Esophagus (tissue), 2 donors: Measurements from ENCODE around the gene ASPG. TPM values are rescaled to one million over a fixed set of nuclear protein-coding genes. Genes with fewer than 3 reads are reported as not detected.

Experiments used
- H3K27ac ChIP-seq, 2 donors: one replicate each; pipeline ENCODE4 v1.5.1; 2013; ENCODE audit warnings: low read depth in 2 of 2, mild to moderate bottlenecking in 2 of 2, inconsistent platforms in 1 of 2, low read length in 1 of 2, moderate library complexity in 1 of 2
- H3K27me3 ChIP-seq, 2 donors: one replicate each; pipeline ENCODE4 v1.6.1; 2013; ENCODE audit warnings: low read length in 2 of 2, control low read depth in 1 of 2, mild to moderate bottlenecking in 1 of 2; ENCODE audit not compliant: insufficient read depth in 2 of 2, control insufficient read depth in 1 of 2
- H3K36me3 ChIP-seq, 2 donors: one replicate each; pipeline ENCODE4 v1.6.1; 2013; ENCODE audit warnings: low read length in 1 of 2; ENCODE audit not compliant: control insufficient read depth in 2 of 2, insufficient read depth in 2 of 2
- H3K4me1 ChIP-seq, 2 donors: one replicate each; pipeline ENCODE4 v1.6.1; 2013; ENCODE audit warnings: low read length in 1 of 2; ENCODE audit not compliant: control insufficient read depth in 2 of 2, insufficient read depth in 2 of 2
- H3K4me3 ChIP-seq, 2 donors: one replicate each; pipeline ENCODE4 v1.5.1; 2013; ENCODE audit warnings: low read length in 2 of 2, mild to moderate bottlenecking in 2 of 2, low read depth in 1 of 2, moderate library complexity in 1 of 2
- H3K9me3 ChIP-seq, 2 donors: one replicate each; pipeline ENCODE4 v1.6.1; 2013; ENCODE audit warnings: mild to moderate bottlenecking in 2 of 2, low read depth in 1 of 2, low read length in 1 of 2, moderate library complexity in 1 of 2; ENCODE audit not compliant: control insufficient read depth in 2 of 2, insufficient read depth in 1 of 2
- WGBS, 2 donors: extraction: QIAGEN DNeasy Blood & Tissue Kit; methylation state at CpG; one replicate each; pipeline ENCODE4 v1.1.7; 2013; 5-methylcytosine and 5-hydroxymethylcytosine counted together
- polyA plus RNA-seq, 2 donors: library from polyadenylated mRNA; stranded (reverse); fragments of 200-250 nt; gene quantifications; one replicate each; pipeline ENCODE4 v1.2.3, GENCODE V29; 2013
- donor health status: healthy with polysubstance abuse.
- donor health status: Bipolar disorder and iron deficiency.

Gene ASPG
- polyA plus RNA-seq, 2 donors, result 50.4 to 86.4 TPM

GRCh38 chr14:104144453-104144790 is 58.9 kb downstream of the ASPG start:
- 71 to 85% methylated on average over 4 of the region's 4 CpGs for WGBS, 2 donors

GRCh38 chr14:104144911-104145825 is 59.7 kb downstream of the ASPG start:
- Histone ChIP-seq H3K9me3 (no peaks in the 10 kb centered on the region), H3K36me3 (no peaks in the 10 kb centered on the region)
- WGBS, 2 donors, result 78 to 80% methylated on average over 37 of the region's 37 CpGs

More at GRCh38 chr14:104144453-104144790, 58.9 kb downstream of the ASPG start:
- Histone ChIP-seq H3K36me3 (no peaks in the 10 kb centered on the region), H3K4me3 (no peak overlapping the region), H3K4me1 (no peaks in the 10 kb centered on the region), H3K27me3 (peaks cover 0 to 3% of the 10 kb centered on the region in 2 donors), H3K27ac (no peak overlapping the region), H3K9me3 (no peaks in the 10 kb centered on the region)

GRCh38 chr14:104145826-104146601 is 60.5 kb downstream of the ASPG start:
- no peaks in the 10 kb centered on the region for H3K9me3 ChIP-seq
- 79% methylated on average over 15 of the region's 15 CpGs for WGBS, 2 donors
- no peaks in the 10 kb centered on the region for H3K36me3 ChIP-seq
- no peak overlapping the region for H3K4me3 ChIP-seq
- H3K27me3 ChIP-seq, result no peaks in the 10 kb centered on the region
- no peaks in the 10 kb centered on the region for H3K4me1 ChIP-seq
- H3K27ac ChIP-seq, result no peak overlapping the region

More at GRCh38 chr14:104144911-104145825, 59.7 kb downstream of the ASPG start:
- H3K27me3 ChIP-seq, result no peaks in the 10 kb centered on the region
- H3K4me1 ChIP-seq, result no peaks in the 10 kb centered on the region
- no peak overlapping the region for H3K4me3 ChIP-seq
- H3K27ac ChIP-seq, result no peak overlapping the region

GRCh38 chr14:104146651-104147345 is 61.3 kb downstream of the ASPG start:
- WGBS, 2 donors, result 79 to 82% methylated on average over 17 to 22 of the region's 22 CpGs
- Histone ChIP-seq H3K4me3 (no peak overlapping the region), H3K9me3 (no peaks in the 10 kb centered on the region), H3K27ac (no peak overlapping the region), H3K4me1 (no peaks in the 10 kb centered on the region), H3K36me3 (no peaks in the 10 kb centered on the region), H3K27me3 (no peaks in the 10 kb centered on the region)

GRCh38 chr14:104147346-104148125 is 62.0 kb downstream of the ASPG start:
- Histone ChIP-seq H3K9me3 (no peaks in the 10 kb centered on the region), H3K27ac (no peak overlapping the region)
- 71 to 79% methylated on average over 28 of the region's 28 CpGs for WGBS, 2 donors

GRCh38 chr14:104148433-104149277 is 63.2 kb downstream of the ASPG start:
- H3K36me3 ChIP-seq, result no peaks in the 10 kb centered on the region
- 72 to 76% methylated on average over 16 to 22 of the region's 22 CpGs for WGBS, 2 donors
- H3K4me1 ChIP-seq, result no peaks in the 10 kb centered on the region
- no peak overlapping the region for H3K4me3 ChIP-seq
- peaks cover 0 to 3% of the 10 kb centered on the region in 2 donors for H3K9me3 ChIP-seq
- H3K27me3 ChIP-seq, result no peaks in the 10 kb centered on the region
- H3K27ac ChIP-seq, result no peak overlapping the region

More at GRCh38 chr14:104147346-104148125, 62.0 kb downstream of the ASPG start:
- H3K4me1 ChIP-seq, result no peaks in the 10 kb centered on the region
- no peaks in the 10 kb centered on the region for H3K36me3 ChIP-seq
- no peak overlapping the region for H3K4me3 ChIP-seq
- no peaks in the 10 kb centered on the region for H3K27me3 ChIP-seq

- no peaks in the 10 kb centered on the region for H3K4me1 ChIP-seq
- H3K27ac ChIP-seq, result no peak overlapping the region
- 87 to 93% methylated on average over 11 of the region's 11 CpGs for WGBS, 2 donors
These were observed 63.7 kb downstream of the ASPG start for GRCh38 chr14:104149278-104149595.

GRCh38 chr14:104149617-104150135 is 64.2 kb downstream of the ASPG start:
- Histone ChIP-seq H3K4me3 (no peak overlapping the region), H3K27ac (peak overlapping the region in 1 of 2 donors; percentile 4), H3K4me1 (no peaks in the 10 kb centered on the region), H3K36me3 (no peaks in the 10 kb centered on the region), H3K9me3 (peaks cover 0 to 3% of the 10 kb centered on the region in 2 donors), H3K27me3 (no peaks in the 10 kb centered on the region)
- WGBS, 2 donors, result 46 to 50% methylated on average over 12 of the region's 12 CpGs

More at GRCh38 chr14:104149278-104149595, 63.7 kb downstream of the ASPG start:
- Histone ChIP-seq H3K9me3 (peaks cover 0 to 3% of the 10 kb centered on the region in 2 donors), H3K4me3 (no peak overlapping the region), H3K36me3 (no peaks in the 10 kb centered on the region), H3K27me3 (no peaks in the 10 kb centered on the region)
